HepG2 (cell line): ENCODE data around the gene IQCC. TPM values are rescaled to one million over a fixed set of nuclear protein-coding genes. Genes with fewer than 3 reads are reported as not detected.

Experiments
- ARID4A ChIP-seq: sonication (generic); formaldehyde crosslinking; IDR thresholded peaks from 2 replicates; pipeline ENCODE4 v1.5.0; 2020; ENCODE audit warnings: mild to moderate bottlenecking, missing genetic modification reagents, borderline replicate concordance
- BCL6 ChIP-seq: IDR thresholded peaks from 2 replicates; pipeline ENCODE4 v1.6.1; 2016; ENCODE audit warnings: missing genetic modification reagents, missing compliant biosample characterization
- BHLHE40 ChIP-seq: IDR thresholded peaks from 2 replicates; pipeline ENCODE4 v1.6.1; 2011; ENCODE audit warnings: low read length, improper control_type of control experiment
- CENPT ChIP-seq: sonication (generic); formaldehyde crosslinking; IDR thresholded peaks from 2 replicates; pipeline ENCODE4 v1.8.0; 2022; ENCODE audit warnings: low read depth, mild to moderate bottlenecking, moderate library complexity, missing genetic modification reagents
- CTCF ChIP-seq: sonication (generic); formaldehyde crosslinking; IDR thresholded peaks from 2 replicates; pipeline ENCODE4 v1.5.0; 2020; ENCODE audit warnings: mild to moderate bottlenecking, missing genetic modification reagents, moderate library complexity
- GFI1 ChIP-seq: sonication (generic); formaldehyde crosslinking; IDR thresholded peaks from 2 replicates; pipeline ENCODE4 v1.5.0; 2020; ENCODE audit warnings: missing genetic modification reagents, mild to moderate bottlenecking, borderline replicate concordance
- NFYB ChIP-seq: sonication (generic); formaldehyde crosslinking; IDR thresholded peaks from 2 replicates; pipeline ENCODE4 v1.4.0; 2020; ENCODE audit warnings: missing genetic modification reagents
- PTBP1 ChIP-seq: fragments of 200-400 bp; formaldehyde crosslinking; IDR thresholded peaks from 2 replicates; pipeline ENCODE4 v1.6.1; 2018; ENCODE audit warnings: low read length, low read depth; ENCODE audit not compliant: poor library complexity, severe bottlenecking
- RARA ChIP-seq: IDR thresholded peaks from 2 replicates; pipeline ENCODE4 v1.6.1; 2016; ENCODE audit warnings: missing genetic modification reagents, missing compliant biosample characterization
- RFX1 ChIP-seq: fragments of 450-650 bp; IDR thresholded peaks from 2 replicates; pipeline ENCODE4 v1.6.1; 2017
- SP2 ChIP-seq: sonication (generic); formaldehyde crosslinking; IDR thresholded peaks from 2 replicates; pipeline ENCODE4 v1.5.1; 2020; ENCODE audit warnings: mild to moderate bottlenecking, missing genetic modification reagents
- YEATS2 ChIP-seq: sonication (generic); formaldehyde crosslinking; IDR thresholded peaks from 2 replicates; pipeline ENCODE4 v1.4.0; 2020; ENCODE audit warnings: missing genetic modification reagents, borderline replicate concordance
- ZNF124 ChIP-seq: sonication (generic); formaldehyde crosslinking; IDR thresholded peaks from 2 replicates; pipeline ENCODE4 v1.4.0; 2020; ENCODE audit warnings: missing genetic modification reagents
- ZNF263 ChIP-seq: sonication (generic); formaldehyde crosslinking; IDR thresholded peaks from 2 replicates; pipeline ENCODE4 v1.4.0; 2020; ENCODE audit warnings: missing genetic modification reagents
- ZNF512B ChIP-seq: sonication (generic); formaldehyde crosslinking; IDR thresholded peaks from 2 replicates; pipeline ENCODE4 v1.5.1; 2020; ENCODE audit warnings: missing genetic modification reagents, mild to moderate bottlenecking, borderline replicate concordance
- ZNF691 ChIP-seq: sonication (generic); formaldehyde crosslinking; IDR thresholded peaks from 2 replicates; pipeline ENCODE4 v1.4.0; 2020; ENCODE audit warnings: missing genetic modification reagents, low read depth, mild to moderate bottlenecking, borderline replicate concordance
- ZNF792 ChIP-seq: IDR thresholded peaks from 2 replicates; pipeline ENCODE4 v1.6.1; 2016
- polyA plus RNA-seq, 8 experiments: library from polyadenylated mRNA; depleted of rRNA in 3 of 8; stranded (reverse) in 7 of 8; unstranded in 1 of 8; fragments of >200 nt; fragmentation: Illumina TruSeq in 4 of 8; extraction: Trizol in 4 of 8; gene quantifications; 2 replicates each; pipeline versions ENCODE4 v1.2.1 to v1.2.3, GENCODE V29; 2011 to 2016; ENCODE audit warnings: low read depth in 4 of 8, missing spikeins in 1 of 8, mixed read lengths in 1 of 8; ENCODE audit not compliant: insufficient read depth in 1 of 8
- total RNA-seq, 5 experiments: library from RNA; depleted of rRNA; stranded (reverse); fragments of >200 nt; fragmentation: Illumina TruSeq; extraction: Trizol; gene quantifications; 2 replicates each; pipeline ENCODE4 v1.2.3, GENCODE V29; 2016; ENCODE audit warnings: low read depth in 1 of 5
- TF ChIP-seq, protein P1 (sequence below): sonication (generic); formaldehyde crosslinking; IDR thresholded peaks from 2 replicates; pipeline ENCODE4 v1.5.1; 2020; ENCODE audit warnings: missing genetic modification reagents, mild to moderate bottlenecking, borderline replicate concordance

IQCC gene
- total and polyA plus RNA-seq, 2 of the 13 experiments (the other 11 are each of a cell fraction or from before 2014, with no cell fraction given): 1.7 to 3.0 TPM

DNA sequence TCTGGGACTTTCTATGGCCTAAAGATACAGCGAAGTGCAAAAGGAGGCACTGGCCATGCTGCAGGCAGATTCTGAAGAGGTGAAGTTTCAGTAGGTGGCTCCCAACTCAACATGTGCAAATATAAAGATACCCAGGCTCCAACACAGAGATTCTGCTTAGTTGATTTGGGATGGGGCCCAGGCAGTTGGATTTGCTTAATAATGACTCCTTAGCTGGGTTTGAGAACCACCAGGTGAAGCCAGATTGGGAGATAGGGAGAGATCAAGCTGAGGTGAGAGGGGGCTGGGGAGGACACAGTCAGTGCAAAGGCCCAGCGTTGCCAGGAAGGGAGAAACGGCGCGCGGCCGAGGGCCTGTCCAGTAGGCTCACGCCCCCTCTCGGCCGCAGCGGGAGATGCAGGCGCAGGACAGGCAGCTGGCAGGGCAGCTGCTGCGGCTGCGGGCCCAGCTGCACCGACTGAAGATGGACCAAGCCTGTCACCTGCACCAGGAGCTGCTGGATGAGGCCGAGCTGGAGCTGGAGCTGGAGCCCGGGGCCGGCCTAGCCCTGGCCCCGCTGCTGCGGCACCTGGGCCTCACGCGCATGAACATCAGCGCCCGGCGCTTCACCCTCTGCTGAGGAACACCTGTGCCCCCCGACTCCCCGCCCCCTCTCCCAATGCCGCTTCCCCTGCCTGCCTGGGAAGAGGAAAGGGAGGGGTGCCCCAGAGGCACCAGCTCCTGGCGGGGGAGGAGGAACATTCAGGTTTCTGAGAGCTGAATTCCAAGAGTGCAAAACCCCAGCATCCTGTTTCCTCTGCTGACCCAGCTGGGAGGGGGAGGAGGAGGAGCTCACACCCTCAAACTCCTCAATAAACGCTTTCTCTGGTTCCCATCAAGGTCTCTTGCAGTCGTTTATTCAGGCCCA, 42.8 kb downstream of the IQCC start (continued):
- TF ChIP-seq GFI1 (CRISPR knock-in tag): 0 out of 2 replicates have a peak, but pooled peaks have one; percentile 26
- TF ChIP-seq BHLHE40: peak; percentile 55
- TF ChIP-seq, protein P1, sequence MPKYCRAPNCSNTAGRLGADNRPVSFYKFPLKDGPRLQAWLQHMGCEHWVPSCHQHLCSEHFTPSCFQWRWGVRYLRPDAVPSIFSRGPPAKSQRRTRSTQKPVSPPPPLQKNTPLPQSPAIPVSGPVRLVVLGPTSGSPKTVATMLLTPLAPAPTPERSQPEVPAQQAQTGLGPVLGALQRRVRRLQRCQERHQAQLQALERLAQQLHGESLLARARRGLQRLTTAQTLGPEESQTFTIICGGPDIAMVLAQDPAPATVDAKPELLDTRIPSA (CRISPR knock-in tag): 0 out of 2 replicates have a peak, but pooled peaks have one; percentile 26
- TF ChIP-seq YEATS2 (CRISPR knock-in tag): peak; percentile 32; the same call in 1 of the 2 replicates
- peak; percentile 39; the same call in 1 of the 2 replicates for TF ChIP-seq ZNF691 (CRISPR knock-in tag)
- TF ChIP-seq RARA (CRISPR knock-in tag): peak; percentile 58
- TF ChIP-seq SP2 (CRISPR knock-in tag): no peak
- TF ChIP-seq NFYB (CRISPR knock-in tag): no peak
- TF ChIP-seq CTCF: peak; percentile 98
- peak; percentile 85 for TF ChIP-seq PTBP1
- TF ChIP-seq RFX1: no peak
- peak; percentile 57; the same call in 1 of the 2 replicates for TF ChIP-seq ARID4A (CRISPR knock-in tag)
- 0 out of 2 replicates have a peak, but pooled peaks have one; percentile 52 for TF ChIP-seq ZNF124 (CRISPR knock-in tag)
- TF ChIP-seq ZNF263 (CRISPR knock-in tag): peak; percentile 25; the same call in 1 of the 2 replicates
- peak; percentile 41; the same call in 1 of the 2 replicates for TF ChIP-seq CENPT (CRISPR knock-in tag)
- 0 out of 2 replicates have a peak, but pooled peaks have one; percentile 33 for TF ChIP-seq ZNF512B (CRISPR knock-in tag)
- 0 out of 2 replicates have a peak, but pooled peaks have one; percentile 47 for TF ChIP-seq ZNF792
- peak; percentile 45; the same call in 1 of the 2 replicates for TF ChIP-seq BCL6 (CRISPR knock-in tag)
